ENCODE data around the gene IL1A.
"Not testable (repeated sequence)": the region's sequence is repeated elsewhere in the genome, so short reads cannot be mapped to it uniquely, and the experiment has no call there.

DNA sequence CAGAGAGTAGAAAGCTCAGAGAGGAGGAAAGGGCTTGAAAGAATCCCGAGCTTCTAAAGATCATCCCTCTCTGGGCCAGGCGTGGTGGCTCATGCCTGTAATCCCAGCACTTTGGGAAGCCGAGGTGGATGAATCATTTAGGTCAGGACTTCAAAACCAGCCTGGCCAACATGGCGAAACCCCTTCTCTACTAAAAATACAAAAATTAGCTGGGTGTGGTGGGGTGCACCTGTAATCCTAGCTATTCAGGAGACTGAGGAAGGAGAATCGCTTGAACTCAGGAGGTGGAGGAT is 49.3 kb upstream of the IL1A start:
- TF ChIP-seq, protein P1, sequence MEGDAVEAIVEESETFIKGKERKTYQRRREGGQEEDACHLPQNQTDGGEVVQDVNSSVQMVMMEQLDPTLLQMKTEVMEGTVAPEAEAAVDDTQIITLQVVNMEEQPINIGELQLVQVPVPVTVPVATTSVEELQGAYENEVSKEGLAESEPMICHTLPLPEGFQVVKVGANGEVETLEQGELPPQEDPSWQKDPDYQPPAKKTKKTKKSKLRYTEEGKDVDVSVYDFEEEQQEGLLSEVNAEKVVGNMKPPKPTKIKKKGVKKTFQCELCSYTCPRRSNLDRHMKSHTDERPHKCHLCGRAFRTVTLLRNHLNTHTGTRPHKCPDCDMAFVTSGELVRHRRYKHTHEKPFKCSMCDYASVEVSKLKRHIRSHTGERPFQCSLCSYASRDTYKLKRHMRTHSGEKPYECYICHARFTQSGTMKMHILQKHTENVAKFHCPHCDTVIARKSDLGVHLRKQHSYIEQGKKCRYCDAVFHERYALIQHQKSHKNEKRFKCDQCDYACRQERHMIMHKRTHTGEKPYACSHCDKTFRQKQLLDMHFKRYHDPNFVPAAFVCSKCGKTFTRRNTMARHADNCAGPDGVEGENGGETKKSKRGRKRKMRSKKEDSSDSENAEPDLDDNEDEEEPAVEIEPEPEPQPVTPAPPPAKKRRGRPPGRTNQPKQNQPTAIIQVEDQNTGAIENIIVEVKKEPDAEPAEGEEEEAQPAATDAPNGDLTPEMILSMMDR (conservative IDR thresholded peaks at IDR 0.05; ENCODE audit: low read depth, low read length): not testable (repeated sequence)
- TF ChIP-seq EZH2phosphoT487 (IDR thresholded peaks at IDR 0.05; ENCODE audit: borderline replicate concordance, low read length): not testable (repeated sequence)
